Measurements from ENCODE around the gene SLC12A8. TPM values are rescaled to one million over a fixed set of nuclear protein-coding genes. Genes with fewer than 3 reads are reported as not detected.

SLC12A8 gene, protein sequence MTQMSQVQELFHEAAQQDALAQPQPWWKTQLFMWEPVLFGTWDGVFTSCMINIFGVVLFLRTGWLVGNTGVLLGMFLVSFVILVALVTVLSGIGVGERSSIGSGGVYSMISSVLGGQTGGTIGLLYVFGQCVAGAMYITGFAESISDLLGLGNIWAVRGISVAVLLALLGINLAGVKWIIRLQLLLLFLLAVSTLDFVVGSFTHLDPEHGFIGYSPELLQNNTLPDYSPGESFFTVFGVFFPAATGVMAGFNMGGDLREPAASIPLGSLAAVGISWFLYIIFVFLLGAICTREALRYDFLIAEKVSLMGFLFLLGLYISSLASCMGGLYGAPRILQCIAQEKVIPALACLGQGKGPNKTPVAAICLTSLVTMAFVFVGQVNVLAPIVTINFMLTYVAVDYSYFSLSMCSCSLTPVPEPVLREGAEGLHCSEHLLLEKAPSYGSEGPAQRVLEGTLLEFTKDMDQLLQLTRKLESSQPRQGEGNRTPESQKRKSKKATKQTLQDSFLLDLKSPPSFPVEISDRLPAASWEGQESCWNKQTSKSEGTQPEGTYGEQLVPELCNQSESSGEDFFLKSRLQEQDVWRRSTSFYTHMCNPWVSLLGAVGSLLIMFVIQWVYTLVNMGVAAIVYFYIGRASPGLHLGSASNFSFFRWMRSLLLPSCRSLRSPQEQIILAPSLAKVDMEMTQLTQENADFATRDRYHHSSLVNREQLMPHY
- 1 to 10 TPM; 1.1 to 1.6 TPM for total RNA-seq

DNA sequence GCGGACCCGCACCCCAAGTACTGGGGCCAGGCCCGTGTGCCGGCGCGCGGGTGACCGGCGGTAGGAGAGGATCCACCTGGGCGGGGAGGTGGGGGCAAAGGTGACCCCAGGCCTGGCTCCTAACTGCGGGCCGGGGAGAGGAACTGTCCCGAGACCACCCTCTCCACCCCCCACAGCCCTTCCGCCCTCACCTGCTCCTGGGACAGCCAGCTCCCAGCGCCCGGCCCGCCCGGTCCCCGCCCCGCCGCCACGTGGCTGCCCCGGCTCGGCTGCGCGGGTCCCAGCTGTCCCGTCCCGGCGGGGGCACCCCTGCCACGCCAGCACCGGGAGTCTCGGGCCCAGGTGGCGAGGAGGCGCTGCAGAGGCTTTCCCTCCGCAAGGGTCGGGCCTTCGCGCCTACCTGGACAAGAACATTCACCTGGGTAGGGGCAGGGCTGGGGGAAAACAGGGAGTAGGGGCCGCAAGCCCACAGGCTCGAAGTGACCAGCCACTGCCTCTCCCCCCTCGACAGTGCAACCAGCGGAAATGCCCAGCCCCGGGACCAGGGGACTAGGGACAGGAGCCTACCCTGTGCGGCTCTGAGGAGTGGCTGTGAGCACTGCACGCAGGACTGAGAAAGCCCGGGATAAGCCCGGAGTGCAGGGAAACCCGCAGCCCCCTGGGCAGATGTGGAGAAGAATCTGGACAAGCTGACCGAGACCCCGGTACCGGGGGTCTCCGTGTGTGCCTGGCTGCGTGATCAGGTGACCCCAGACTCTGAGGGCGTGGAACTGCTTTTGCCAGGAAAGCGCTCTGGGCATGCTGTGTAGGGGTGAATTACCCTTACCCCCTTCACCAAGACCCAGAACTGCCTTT is at the start of gene SLC12A8:
Gene SLC12A8 (minus strand): TSS at position 240 of the 855 bp plus-strand sequence. CDS start 1,399 bp downstream, outside the sequence.
- TF ChIP-seq, protein P1, sequence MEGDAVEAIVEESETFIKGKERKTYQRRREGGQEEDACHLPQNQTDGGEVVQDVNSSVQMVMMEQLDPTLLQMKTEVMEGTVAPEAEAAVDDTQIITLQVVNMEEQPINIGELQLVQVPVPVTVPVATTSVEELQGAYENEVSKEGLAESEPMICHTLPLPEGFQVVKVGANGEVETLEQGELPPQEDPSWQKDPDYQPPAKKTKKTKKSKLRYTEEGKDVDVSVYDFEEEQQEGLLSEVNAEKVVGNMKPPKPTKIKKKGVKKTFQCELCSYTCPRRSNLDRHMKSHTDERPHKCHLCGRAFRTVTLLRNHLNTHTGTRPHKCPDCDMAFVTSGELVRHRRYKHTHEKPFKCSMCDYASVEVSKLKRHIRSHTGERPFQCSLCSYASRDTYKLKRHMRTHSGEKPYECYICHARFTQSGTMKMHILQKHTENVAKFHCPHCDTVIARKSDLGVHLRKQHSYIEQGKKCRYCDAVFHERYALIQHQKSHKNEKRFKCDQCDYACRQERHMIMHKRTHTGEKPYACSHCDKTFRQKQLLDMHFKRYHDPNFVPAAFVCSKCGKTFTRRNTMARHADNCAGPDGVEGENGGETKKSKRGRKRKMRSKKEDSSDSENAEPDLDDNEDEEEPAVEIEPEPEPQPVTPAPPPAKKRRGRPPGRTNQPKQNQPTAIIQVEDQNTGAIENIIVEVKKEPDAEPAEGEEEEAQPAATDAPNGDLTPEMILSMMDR (IDR thresholded peaks at IDR 0.05) = no peak
- DNase-seq (no peak), ATAC-seq (peak; percentile 14)
- H3K4me1 Mint-ChIP-seq (ENCODE audit: low read depth) = peaks cover 21% of the 10 kb centered on the region
- no peaks in the 10 kb centered on the region for H3K9me3 Mint-ChIP-seq
- no peak within 1 kb of the TSS for H3K27ac Mint-ChIP-seq
- no peaks in the 10 kb centered on the region for H3K36me3 Mint-ChIP-seq (ENCODE audit: low read depth)
- ChIA-PET CTCF (no interaction called here), POLR2A (interaction anchor here (0.6 kb wide), 1 partner anchor 12 kb away, joined by 3 read pairs; no protein-coding TSS in a partner anchor)
- intact Hi-C loops (cut with micrococcal nuclease) = no loop called here
- H3K27me3 Mint-ChIP-seq = peaks cover 51% of the 10 kb centered on the region
- peak within 1 kb of the TSS; percentile 42 for H3K4me3 Mint-ChIP-seq

DNA sequence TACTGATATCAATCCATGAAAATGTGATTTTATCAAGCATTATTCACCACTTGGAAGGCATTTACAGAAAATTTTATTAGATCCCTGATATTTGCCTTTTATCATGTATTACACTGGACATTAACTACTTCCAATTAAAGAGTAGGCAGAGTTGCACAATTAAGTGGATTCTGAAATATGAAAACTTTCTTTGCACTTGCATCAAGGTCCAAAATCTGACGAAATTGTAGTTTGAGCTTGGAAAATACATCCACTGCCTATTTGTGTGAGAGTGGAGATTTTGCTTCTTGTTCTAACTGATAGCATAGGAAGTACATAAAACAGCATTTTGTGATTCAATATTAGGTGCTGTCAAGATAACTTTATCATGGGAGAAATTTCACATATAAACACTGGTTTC is 49.6 kb upstream of the SLC12A8 start:
- Mint-ChIP-seq H3K27ac (no peak overlapping the region), H3K36me3 (ENCODE audit: low read depth) (peaks cover 39% of the 10 kb centered on the region), H3K4me1 (ENCODE audit: low read depth) (peaks cover 18% of the 10 kb centered on the region), H3K4me3 (no peak overlapping the region), H3K9me3 (peaks cover 4% of the 10 kb centered on the region), H3K27me3 (no peaks in the 10 kb centered on the region)
- POLR2A ChIA-PET = no interaction called here
- no peak for DNase-seq
- CTCF ChIA-PET = interaction anchor here (0.6 to 1.6 kb wide), 4 partner anchors 11 to 142 kb away, joined by 3 to 7 read pairs (median 3); no protein-coding TSS in a partner anchor
- no peak for ATAC-seq
- intact Hi-C loops (cut with micrococcal nuclease) = no loop called here
- TF ChIP-seq, protein P1 (IDR thresholded peaks at IDR 0.05) = no peak

DNA sequence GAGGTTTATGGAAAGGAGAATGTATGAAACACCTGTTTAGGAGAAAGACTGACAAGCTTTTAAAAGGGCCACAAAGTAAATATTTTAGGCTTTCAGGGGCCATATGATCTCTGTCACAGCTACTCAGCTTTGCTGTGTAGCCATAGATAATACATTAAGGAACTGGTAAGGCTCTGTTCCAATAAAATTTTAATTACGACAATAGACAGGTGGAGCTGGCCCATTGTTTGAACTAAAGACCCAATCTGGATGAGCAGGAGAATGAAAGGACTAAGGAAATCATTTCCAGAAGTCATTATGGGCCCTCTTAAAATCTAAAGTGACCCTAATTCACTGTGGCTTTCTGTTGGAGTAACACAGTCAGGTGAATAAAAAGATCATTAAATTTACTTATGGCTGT is 48.5 kb upstream of the SLC12A8 start:
- Mint-ChIP-seq H3K27ac (no peak overlapping the region), H3K4me1 (ENCODE audit: low read depth) (peaks cover 8% of the 10 kb centered on the region)
- POLR2A ChIA-PET = no interaction called here

GRCh38 chr3:125260158-125260557 is 47.6 kb upstream of the SLC12A8 start:
- no peaks in the 10 kb centered on the region for H3K27me3 Mint-ChIP-seq
- TF ChIP-seq, protein P1 (IDR thresholded peaks at IDR 0.05) = no peak
- ATAC-seq (no peak), DNase-seq (no peak)
- peaks cover 8% of the 10 kb centered on the region for H3K9me3 Mint-ChIP-seq
- intact Hi-C loops (cut with micrococcal nuclease) = no loop called here
- H3K36me3 Mint-ChIP-seq (ENCODE audit: low read depth) = peaks cover 38% of the 10 kb centered on the region
- CTCF ChIA-PET = no interaction called here
- POLR2A ChIA-PET = no interaction called here
- H3K4me3 Mint-ChIP-seq = no peak overlapping the region
- H3K27ac Mint-ChIP-seq = no peak overlapping the region
- H3K4me1 Mint-ChIP-seq (ENCODE audit: low read depth) = peaks cover 4% of the 10 kb centered on the region

More for the DNA sequence above, 48.5 kb upstream of the SLC12A8 start:
- no peaks in the 10 kb centered on the region for H3K27me3 Mint-ChIP-seq
- intact Hi-C loops (cut with micrococcal nuclease) = no loop called here
- DNase-seq = no peak
- ATAC-seq = no peak
- TF ChIP-seq, protein P1 (IDR thresholded peaks at IDR 0.05) = no peak
- CTCF ChIA-PET = interaction anchor here (1.5 kb wide), 1 partner anchor 10 kb away, joined by 3 read pairs; no protein-coding TSS in a partner anchor
- peaks cover 38% of the 10 kb centered on the region for H3K36me3 Mint-ChIP-seq (ENCODE audit: low read depth)
- H3K4me3 Mint-ChIP-seq = no peak overlapping the region
- H3K9me3 Mint-ChIP-seq = peaks cover 8% of the 10 kb centered on the region
